ENCODE results near the gene TMEM185B.
A peak's percentile ranks its signal among the peaks of the same experiment; 100 is the strongest.

Gene TMEM185B

DNA sequence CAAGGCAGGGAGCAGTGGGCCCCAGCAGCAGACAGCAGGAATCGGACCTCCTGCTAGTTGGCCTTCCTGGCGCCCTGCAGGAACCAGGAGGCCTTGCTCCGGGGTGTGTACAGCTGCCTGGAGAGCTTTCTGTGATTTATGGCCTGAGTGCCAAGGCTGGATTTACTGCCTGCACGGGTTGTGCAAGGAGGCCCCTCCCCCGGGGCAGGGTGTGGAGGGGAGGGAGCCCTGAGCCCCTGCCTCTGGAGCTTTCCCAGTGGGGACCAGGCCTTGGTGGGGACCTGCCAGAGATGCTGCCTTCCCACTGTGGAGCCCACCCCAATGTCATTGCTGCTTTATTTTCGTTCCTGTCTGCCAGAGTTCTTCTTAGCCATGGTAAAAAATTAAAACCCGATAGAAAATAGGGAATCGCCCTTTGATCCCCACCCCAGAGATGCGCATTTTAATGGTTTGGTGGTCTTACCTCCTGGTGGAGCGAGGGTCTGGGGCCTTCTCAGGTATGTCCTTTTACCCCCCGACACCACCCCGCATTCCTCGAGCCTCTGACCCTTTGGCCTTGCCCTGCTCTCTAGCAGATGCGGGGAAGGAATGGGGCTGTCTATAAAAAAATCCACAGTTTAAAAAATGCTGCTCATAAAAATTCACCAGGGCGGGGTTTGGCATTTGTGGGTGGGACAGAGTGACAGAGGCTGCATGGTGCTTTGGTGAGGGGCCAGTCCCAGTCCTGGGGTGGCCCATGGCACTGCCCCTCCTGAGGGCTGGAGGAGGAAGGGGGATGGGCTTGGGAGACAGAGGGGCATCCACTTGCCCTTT, 22.5 kb upstream of the TMEM185B start:
- no peak overlapping the region for H3K4me3 ChIP-seq (ENCODE audit: control insufficient read depth in 1 of 7, extremely low read depth in 1 of 7, insufficient read depth in 4 of 7, low read depth in 2 of 7, low read length in 6 of 7)
- CTCF ChIA-PET, result interaction anchor here (1.1 to 1.8 kb wide), 2 partner anchors 9 to 13 kb away, joined by 6 read pairs; no protein-coding TSS in a partner anchor
- no peaks in the 10 kb centered on the region for H3K36me3 ChIP-seq (ENCODE audit: control insufficient read depth in 4 of 4, insufficient read depth in 4 of 4, low read length in 3 of 4)
- POLR2A ChIA-PET, result no interaction called here
- no peaks in the 10 kb centered on the region for H3K9me3 ChIP-seq (ENCODE audit: control extremely low read depth in 1 of 5, control insufficient read depth in 4 of 5, insufficient read depth in 2 of 5, low read depth in 1 of 5, low read length in 4 of 5)
- no peak overlapping the region for H3K27ac ChIP-seq (ENCODE audit: insufficient read depth in 1 of 2, low read depth in 1 of 2, low read length in 2 of 2, poor library complexity in 1 of 2, severe bottlenecking in 2 of 2)
- peaks cover 0 to 27% (median 19%) of the 10 kb centered on the region in 4 experiments for H3K4me1 ChIP-seq (ENCODE audit: control extremely low read depth in 1 of 4, control insufficient read depth in 4 of 4, insufficient read depth in 4 of 4, low read length in 3 of 4)
- no peaks in the 10 kb centered on the region for H3K27me3 ChIP-seq (replicated peaks in 2 of 5; ENCODE audit: control insufficient read depth in 4 of 5, insufficient read depth in 5 of 5, low read length in 4 of 5)
- WGBS (ENCODE audit: insufficient coverage), result 55% methylated on average over 15 of the region's 15 CpGs
- DNase-seq, result peak in 2 of 3 donors; percentile 56 to 66

DNA sequence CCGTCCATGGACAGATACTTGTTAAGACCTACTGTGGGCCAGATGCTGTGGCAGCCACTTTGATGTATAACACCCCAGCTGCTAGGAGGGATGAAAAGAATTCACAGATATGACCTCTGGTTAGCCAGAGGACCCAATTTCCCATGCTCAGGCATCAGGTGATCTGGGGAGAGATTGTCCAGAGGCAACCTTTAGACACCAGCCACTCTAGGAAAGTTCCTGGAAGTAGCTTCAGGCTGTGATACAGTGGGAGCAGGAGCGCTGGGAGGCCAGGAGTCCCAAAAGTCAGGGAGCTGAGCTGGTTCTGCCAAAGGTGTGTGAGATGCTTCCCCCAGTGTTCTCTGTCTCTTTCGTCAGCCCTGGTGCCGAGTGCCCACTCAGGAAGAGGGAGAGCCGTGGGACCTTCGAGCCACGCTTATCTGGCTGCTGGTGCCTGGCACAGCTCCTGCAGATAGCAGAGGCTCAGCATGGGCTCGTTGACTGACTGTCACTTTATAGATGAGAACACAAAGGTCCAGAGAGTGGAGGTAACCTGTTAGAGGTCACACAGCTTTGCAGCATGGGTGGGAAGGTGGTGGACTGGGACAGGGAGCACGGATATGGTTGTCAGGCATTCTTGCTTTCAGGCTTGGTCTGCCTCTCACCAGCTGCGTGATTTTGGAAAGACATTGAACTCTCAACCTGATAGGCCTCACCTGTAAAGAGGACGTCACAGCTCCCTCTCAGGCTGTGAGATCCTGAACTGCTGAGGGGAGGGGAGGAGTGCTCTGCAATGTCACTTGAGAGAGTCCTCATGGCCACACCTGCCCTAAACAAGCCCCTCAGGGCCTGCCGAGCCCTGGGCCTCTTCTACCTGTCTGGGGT, 21.7 kb upstream of the TMEM185B start:
- H3K4me1 ChIP-seq (ENCODE audit: control extremely low read depth in 1 of 4, control insufficient read depth in 4 of 4, insufficient read depth in 4 of 4, low read length in 3 of 4), result peaks cover 0 to 27% (median 19%) of the 10 kb centered on the region in 4 experiments
- no peak overlapping the region for H3K27ac ChIP-seq (ENCODE audit: insufficient read depth in 1 of 2, low read depth in 1 of 2, low read length in 2 of 2, poor library complexity in 1 of 2, severe bottlenecking in 2 of 2)
- no peaks in the 10 kb centered on the region for H3K36me3 ChIP-seq (ENCODE audit: control insufficient read depth in 4 of 4, insufficient read depth in 4 of 4, low read length in 3 of 4)
- WGBS (ENCODE audit: insufficient coverage), result 71% methylated on average over 10 of the region's 12 CpGs
- no peaks in the 10 kb centered on the region for H3K27me3 ChIP-seq (replicated peaks in 2 of 5; ENCODE audit: control insufficient read depth in 4 of 5, insufficient read depth in 5 of 5, low read length in 4 of 5)
- H3K9me3 ChIP-seq (ENCODE audit: control extremely low read depth in 1 of 5, control insufficient read depth in 4 of 5, insufficient read depth in 2 of 5, low read depth in 1 of 5, low read length in 4 of 5), result no peaks in the 10 kb centered on the region
- DNase-seq, result no peak
- POLR2A ChIA-PET, result no interaction called here
- CTCF ChIA-PET, result interaction anchor here (1.1 to 1.8 kb wide), 4 partner anchors 9 to 69 kb away, joined by 3 to 6 read pairs (median 5); no protein-coding TSS in a partner anchor
- no peak overlapping the region for H3K4me3 ChIP-seq (ENCODE audit: control insufficient read depth in 1 of 7, extremely low read depth in 1 of 7, insufficient read depth in 4 of 7, low read depth in 2 of 7, low read length in 6 of 7)

DNA sequence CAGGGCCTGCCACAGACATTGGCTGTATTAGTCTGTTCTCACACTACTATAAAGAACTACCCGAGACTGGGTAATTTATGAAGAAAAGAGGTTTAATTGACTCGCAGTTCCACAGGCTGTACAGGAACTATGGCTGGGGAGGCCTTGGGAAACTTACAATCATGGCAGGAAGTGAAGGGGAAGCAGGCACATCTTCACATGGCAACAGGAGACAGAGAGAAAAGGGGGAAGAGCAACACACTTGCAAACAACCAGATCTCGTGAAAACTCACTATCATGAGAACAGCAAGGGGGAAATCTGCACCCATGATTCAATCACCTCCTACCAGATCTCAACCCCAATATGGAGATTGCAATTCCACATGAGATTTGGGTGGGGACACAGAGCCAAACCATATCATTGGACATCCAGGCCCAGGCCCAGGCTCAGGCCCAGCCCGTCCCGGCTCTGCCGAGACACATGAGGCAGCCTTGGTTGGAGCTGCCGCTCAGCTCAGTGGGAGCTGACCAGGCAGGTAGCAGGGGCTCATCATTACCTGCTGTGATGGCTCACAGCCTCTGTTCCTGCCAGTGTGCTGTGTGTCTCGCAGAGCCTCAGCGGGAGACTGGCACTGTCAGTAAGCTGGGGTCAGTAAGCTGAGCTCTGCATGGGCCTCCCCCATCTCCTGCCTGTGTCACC, 20.8 kb upstream of the TMEM185B start:
- no peaks in the 10 kb centered on the region for H3K27me3 ChIP-seq (replicated peaks in 2 of 5; ENCODE audit: control insufficient read depth in 4 of 5, insufficient read depth in 5 of 5, low read length in 4 of 5)
- POLR2A ChIA-PET, result no interaction called here
- CTCF ChIA-PET, result interaction anchor here (1.1 to 1.8 kb wide), 4 partner anchors 12 to 70 kb away, joined by 3 to 6 read pairs (median 4); no protein-coding TSS in a partner anchor

DNA sequence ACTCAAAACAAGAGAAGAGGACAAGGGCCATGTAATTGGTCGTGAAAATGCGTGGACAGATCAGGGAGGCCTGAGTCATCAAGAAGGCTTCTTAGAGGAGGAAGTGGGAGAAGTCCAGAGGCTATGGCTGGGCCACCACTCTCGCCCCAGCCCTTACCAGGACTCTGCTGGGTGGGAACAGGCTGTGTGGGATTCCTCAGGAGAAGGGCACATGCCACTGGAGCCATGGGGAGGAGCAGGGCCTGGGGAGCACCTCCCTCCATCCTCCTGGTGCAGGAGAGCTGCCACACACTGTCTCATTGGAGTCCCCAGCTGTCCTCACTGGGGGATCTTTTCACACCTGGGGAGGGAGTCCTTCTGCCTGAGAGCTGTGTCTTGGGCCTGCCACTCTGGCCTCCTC, 20.0 kb upstream of the TMEM185B start:
- H3K27ac ChIP-seq (ENCODE audit: insufficient read depth in 1 of 2, low read depth in 1 of 2, low read length in 2 of 2, poor library complexity in 1 of 2, severe bottlenecking in 2 of 2), result no peak overlapping the region
- POLR2A ChIA-PET, result no interaction called here
- 83% methylated on average over 3 of the region's 3 CpGs for WGBS (ENCODE audit: insufficient coverage)

More for the DNA sequence above, 20.8 kb upstream of the TMEM185B start:
- Histone ChIP-seq H3K36me3 (ENCODE audit: control insufficient read depth in 4 of 4, insufficient read depth in 4 of 4, low read length in 3 of 4) (no peaks in the 10 kb centered on the region), H3K4me1 (ENCODE audit: control extremely low read depth in 1 of 4, control insufficient read depth in 4 of 4, insufficient read depth in 4 of 4, low read length in 3 of 4) (peaks cover 0 to 27% (median 20%) of the 10 kb centered on the region in 4 experiments), H3K27ac (ENCODE audit: insufficient read depth in 1 of 2, low read depth in 1 of 2, low read length in 2 of 2, poor library complexity in 1 of 2, severe bottlenecking in 2 of 2) (no peak overlapping the region), H3K4me3 (ENCODE audit: control insufficient read depth in 1 of 7, extremely low read depth in 1 of 7, insufficient read depth in 4 of 7, low read depth in 2 of 7, low read length in 6 of 7) (no peak overlapping the region), H3K9me3 (ENCODE audit: control extremely low read depth in 1 of 5, control insufficient read depth in 4 of 5, insufficient read depth in 2 of 5, low read depth in 1 of 5, low read length in 4 of 5) (no peaks in the 10 kb centered on the region)
- WGBS (ENCODE audit: insufficient coverage), result 99% methylated on average over 7 of the region's 9 CpGs
- no peak for DNase-seq

DNA sequence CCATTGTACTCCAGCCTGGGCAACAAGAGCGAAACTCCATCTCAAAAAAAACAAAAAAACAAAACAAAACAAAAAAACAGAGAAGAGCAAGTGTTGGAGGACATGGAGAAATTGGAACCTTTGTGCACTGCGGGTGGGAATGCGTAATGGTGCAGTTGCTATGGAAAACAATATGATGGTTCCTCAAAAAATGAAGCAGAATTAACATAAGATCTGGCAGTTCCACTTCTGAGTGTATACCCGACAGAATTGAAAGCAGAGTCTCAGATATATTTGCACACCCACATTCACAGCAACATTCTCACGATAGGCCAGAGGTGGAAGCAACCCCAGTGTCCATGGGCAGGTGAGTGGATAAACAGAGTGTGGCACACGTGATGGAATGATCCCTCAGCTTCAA, 18.5 kb upstream of the TMEM185B start:
- 92% methylated on average over 3 of the region's 6 CpGs for WGBS (ENCODE audit: insufficient coverage)
- ChIA-PET CTCF (interaction anchor here (1.3 to 2.0 kb wide), 3 partner anchors 9 to 73 kb away, joined by 3 to 7 read pairs (median 4); no protein-coding TSS in a partner anchor), POLR2A (no interaction called here)
- no peaks in the 10 kb centered on the region for H3K27me3 ChIP-seq (replicated peaks in 2 of 5; ENCODE audit: control insufficient read depth in 4 of 5, insufficient read depth in 5 of 5, low read length in 4 of 5)
- H3K27ac ChIP-seq (ENCODE audit: insufficient read depth in 1 of 2, low read depth in 1 of 2, low read length in 2 of 2, poor library complexity in 1 of 2, severe bottlenecking in 2 of 2), result no peak overlapping the region
- peaks cover 0 to 21% (median 15%) of the 10 kb centered on the region in 4 experiments for H3K4me1 ChIP-seq (ENCODE audit: control extremely low read depth in 1 of 4, control insufficient read depth in 4 of 4, insufficient read depth in 4 of 4, low read length in 3 of 4)
- no peak overlapping the region for H3K4me3 ChIP-seq (ENCODE audit: control insufficient read depth in 1 of 7, extremely low read depth in 1 of 7, insufficient read depth in 4 of 7, low read depth in 2 of 7, low read length in 6 of 7)
- no peaks in the 10 kb centered on the region for H3K9me3 ChIP-seq (ENCODE audit: control extremely low read depth in 1 of 5, control insufficient read depth in 4 of 5, insufficient read depth in 2 of 5, low read depth in 1 of 5, low read length in 4 of 5)
- DNase-seq, result peak in 2 of 3 donors; percentile 52 to 55
- no peaks in the 10 kb centered on the region for H3K36me3 ChIP-seq (ENCODE audit: control insufficient read depth in 4 of 4, insufficient read depth in 4 of 4, low read length in 3 of 4)

More for the DNA sequence above, 20.0 kb upstream of the TMEM185B start:
- Histone ChIP-seq H3K9me3 (ENCODE audit: control extremely low read depth in 1 of 5, control insufficient read depth in 4 of 5, insufficient read depth in 2 of 5, low read depth in 1 of 5, low read length in 4 of 5) (no peaks in the 10 kb centered on the region), H3K4me3 (ENCODE audit: control insufficient read depth in 1 of 7, extremely low read depth in 1 of 7, insufficient read depth in 4 of 7, low read depth in 2 of 7, low read length in 6 of 7) (no peak overlapping the region), H3K4me1 (ENCODE audit: control extremely low read depth in 1 of 4, control insufficient read depth in 4 of 4, insufficient read depth in 4 of 4, low read length in 3 of 4) (peaks cover 0 to 25% (median 17%) of the 10 kb centered on the region in 4 experiments), H3K27me3 (replicated peaks in 2 of 5; ENCODE audit: control insufficient read depth in 4 of 5, insufficient read depth in 5 of 5, low read length in 4 of 5) (no peaks in the 10 kb centered on the region), H3K36me3 (ENCODE audit: control insufficient read depth in 4 of 4, insufficient read depth in 4 of 4, low read length in 3 of 4) (no peaks in the 10 kb centered on the region)
- no peak for DNase-seq
- CTCF ChIA-PET, result interaction anchor here (0.8 to 2.0 kb wide), 5 partner anchors 8 to 71 kb away, joined by 3 to 7 read pairs (median 3); no protein-coding TSS in a partner anchor

DNA sequence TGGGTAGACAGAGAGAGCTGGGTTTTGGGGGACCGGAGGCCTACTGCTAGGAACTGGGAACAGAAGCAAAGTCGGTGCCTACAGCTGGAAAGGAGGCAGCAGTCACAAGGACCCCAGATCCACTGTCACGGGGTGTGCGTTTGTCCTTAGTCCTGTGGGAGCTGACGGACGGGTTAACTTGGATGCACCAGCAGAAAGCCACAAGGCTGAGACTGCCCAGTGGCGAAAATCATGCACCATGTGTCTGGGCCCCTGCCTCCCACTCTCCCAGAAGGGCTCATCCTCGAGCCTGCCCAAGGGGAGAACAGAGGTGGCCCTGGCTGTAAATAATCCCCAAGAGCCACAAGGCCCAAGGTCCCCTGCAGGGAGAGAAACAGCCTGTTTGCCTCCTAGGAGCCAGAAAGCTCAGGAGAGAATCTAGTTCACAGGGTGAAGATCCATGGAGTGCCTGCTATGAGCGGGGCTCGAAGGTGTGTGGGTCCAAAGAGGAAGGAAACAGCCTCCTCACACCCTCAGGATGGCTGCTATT, 17.8 kb upstream of the TMEM185B start:
- DNase-seq, result no peak
- POLR2A ChIA-PET, result no interaction called here
- Histone ChIP-seq H3K27me3 (replicated peaks in 2 of 5; ENCODE audit: control insufficient read depth in 4 of 5, insufficient read depth in 5 of 5, low read length in 4 of 5) (no peaks in the 10 kb centered on the region), H3K4me1 (ENCODE audit: control extremely low read depth in 1 of 4, control insufficient read depth in 4 of 4, insufficient read depth in 4 of 4, low read length in 3 of 4) (peaks cover 0 to 18% (median 13%) of the 10 kb centered on the region in 4 experiments), H3K9me3 (ENCODE audit: control extremely low read depth in 1 of 5, control insufficient read depth in 4 of 5, insufficient read depth in 2 of 5, low read depth in 1 of 5, low read length in 4 of 5) (no peaks in the 10 kb centered on the region), H3K4me3 (ENCODE audit: control insufficient read depth in 1 of 7, extremely low read depth in 1 of 7, insufficient read depth in 4 of 7, low read depth in 2 of 7, low read length in 6 of 7) (no peak overlapping the region), H3K27ac (ENCODE audit: insufficient read depth in 1 of 2, low read depth in 1 of 2, low read length in 2 of 2, poor library complexity in 1 of 2, severe bottlenecking in 2 of 2) (no peak overlapping the region), H3K36me3 (ENCODE audit: control insufficient read depth in 4 of 4, insufficient read depth in 4 of 4, low read length in 3 of 4) (no peaks in the 10 kb centered on the region)
- 91% methylated on average over 10 of the region's 10 CpGs for WGBS (ENCODE audit: insufficient coverage)
- CTCF ChIA-PET, result interaction anchor here (1.1 to 2.1 kb wide), 2 partner anchors 8 to 10 kb away, joined by 3 to 9 read pairs; no protein-coding TSS in a partner anchor
